ENCODE measurements around the gene DPPA4.

- TF ChIP-seq, protein P1, sequence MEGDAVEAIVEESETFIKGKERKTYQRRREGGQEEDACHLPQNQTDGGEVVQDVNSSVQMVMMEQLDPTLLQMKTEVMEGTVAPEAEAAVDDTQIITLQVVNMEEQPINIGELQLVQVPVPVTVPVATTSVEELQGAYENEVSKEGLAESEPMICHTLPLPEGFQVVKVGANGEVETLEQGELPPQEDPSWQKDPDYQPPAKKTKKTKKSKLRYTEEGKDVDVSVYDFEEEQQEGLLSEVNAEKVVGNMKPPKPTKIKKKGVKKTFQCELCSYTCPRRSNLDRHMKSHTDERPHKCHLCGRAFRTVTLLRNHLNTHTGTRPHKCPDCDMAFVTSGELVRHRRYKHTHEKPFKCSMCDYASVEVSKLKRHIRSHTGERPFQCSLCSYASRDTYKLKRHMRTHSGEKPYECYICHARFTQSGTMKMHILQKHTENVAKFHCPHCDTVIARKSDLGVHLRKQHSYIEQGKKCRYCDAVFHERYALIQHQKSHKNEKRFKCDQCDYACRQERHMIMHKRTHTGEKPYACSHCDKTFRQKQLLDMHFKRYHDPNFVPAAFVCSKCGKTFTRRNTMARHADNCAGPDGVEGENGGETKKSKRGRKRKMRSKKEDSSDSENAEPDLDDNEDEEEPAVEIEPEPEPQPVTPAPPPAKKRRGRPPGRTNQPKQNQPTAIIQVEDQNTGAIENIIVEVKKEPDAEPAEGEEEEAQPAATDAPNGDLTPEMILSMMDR (IDR thresholded peaks at IDR 0.05): no peak
- TF ChIP-seq POLR2A (IDR thresholded peaks at IDR 0.05): no peak
Measured at GRCh38 chr3:109330405-109330804, 6.9 kb downstream of the DPPA4 start.
